Measurements from ENCODE around the gene HOXC12. TPM values are rescaled to one million over a fixed set of nuclear protein-coding genes. Genes with fewer than 3 reads are reported as not detected.

Gene HOXC12
- total RNA-seq, 1 donor from 2014 or later, result 0.22 TPM

DNA sequence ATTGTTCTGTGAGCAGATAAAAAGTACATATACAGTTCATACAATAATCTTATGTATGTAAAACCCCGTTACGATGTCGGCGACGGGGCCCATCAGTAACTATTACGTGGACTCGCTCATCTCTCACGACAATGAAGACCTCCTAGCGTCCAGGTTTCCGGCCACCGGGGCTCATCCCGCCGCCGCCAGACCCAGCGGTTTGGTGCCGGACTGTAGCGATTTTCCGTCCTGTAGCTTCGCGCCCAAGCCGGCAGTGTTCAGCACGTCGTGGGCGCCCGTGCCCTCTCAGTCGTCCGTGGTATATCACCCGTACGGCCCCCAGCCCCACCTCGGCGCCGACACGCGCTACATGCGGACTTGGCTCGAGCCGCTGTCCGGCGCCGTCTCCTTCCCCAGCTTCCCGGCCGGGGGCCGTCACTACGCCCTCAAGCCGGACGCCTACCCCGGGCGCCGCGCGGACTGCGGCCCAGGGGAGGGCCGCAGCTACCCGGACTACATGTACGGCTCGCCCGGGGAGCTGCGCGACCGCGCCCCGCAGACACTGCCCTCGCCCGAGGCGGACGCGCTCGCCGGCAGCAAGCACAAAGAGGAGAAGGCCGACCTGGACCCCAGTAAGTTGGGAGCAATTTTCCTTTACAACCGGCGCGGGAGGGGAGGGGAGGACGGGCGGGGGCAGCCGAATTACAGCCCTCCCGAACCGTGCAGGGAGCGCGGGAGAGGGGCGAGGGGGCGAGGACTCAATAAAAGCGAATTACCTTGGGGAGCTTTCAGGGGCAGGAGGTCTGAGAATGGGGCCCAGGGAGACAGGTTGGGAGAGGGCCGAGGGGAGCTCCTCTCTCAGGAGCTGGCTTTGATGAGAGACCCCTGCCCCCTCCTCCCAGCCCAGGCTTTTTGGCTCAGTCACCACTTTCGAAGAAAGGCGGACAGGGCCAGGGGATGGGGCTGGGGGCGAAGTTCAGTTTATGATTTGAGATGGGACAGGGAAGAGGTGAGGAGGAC is 45.7 kb downstream of the HOXC12 start, which contains the start of gene HOXC9:
TSS of gene HOXC9 (plus strand) at position 46 of the 999 bp plus-strand sequence. CDS start at position 74, 28 bp downstream.
- no peak for DNase-seq (ENCODE audit: low spot score)
- peak; percentile 24 for ATAC-seq
- intact Hi-C loops (cut with DNase I), result no loop called here

DNA sequence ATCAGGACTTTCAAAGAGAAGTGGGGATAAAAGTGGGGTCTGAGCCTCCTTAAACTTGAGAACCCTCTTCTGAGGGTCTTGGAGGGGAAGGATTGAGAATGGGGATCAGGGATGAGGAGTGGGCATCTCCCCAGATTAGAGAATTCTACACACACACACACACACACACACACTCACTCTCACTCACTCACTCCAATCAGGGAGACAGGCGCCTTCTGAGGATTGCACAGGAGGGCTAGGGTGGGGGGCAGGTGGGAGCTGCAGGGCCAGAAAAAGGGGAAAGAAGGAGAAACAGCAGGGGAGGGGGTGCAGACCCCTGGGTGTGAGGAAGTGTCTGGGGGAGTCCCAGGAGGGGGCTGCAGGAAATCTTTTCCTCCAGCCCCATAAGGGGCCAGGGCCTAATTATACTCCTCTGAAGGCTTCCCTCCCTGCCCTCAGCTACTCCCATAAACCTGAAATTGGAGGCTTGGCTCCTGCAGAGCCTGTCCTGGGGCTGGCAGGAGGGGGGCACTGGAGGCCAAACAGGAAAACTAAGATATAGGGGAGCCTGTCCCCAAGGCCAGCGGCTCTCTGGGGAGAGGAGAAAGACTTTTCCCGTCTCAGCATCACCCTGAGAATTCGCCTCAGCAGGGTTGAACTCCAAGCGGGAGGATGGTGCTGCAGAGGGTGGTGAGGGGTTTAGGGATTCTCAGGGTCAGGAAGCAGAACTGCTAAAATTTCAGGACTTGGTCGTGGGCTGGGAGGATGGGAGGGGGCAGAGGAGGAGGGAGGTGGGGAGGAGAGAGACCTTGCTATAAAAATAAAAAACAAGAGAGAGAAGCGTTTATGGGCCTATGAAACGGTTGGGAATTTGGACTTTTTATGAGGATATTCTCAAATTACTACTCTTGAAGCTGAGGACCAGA is 46.8 kb downstream of the HOXC12 start:
- no peak for ATAC-seq
- DNase-seq (ENCODE audit: low spot score), result no peak
- intact Hi-C loops (cut with DNase I), result no loop called here

DNA sequence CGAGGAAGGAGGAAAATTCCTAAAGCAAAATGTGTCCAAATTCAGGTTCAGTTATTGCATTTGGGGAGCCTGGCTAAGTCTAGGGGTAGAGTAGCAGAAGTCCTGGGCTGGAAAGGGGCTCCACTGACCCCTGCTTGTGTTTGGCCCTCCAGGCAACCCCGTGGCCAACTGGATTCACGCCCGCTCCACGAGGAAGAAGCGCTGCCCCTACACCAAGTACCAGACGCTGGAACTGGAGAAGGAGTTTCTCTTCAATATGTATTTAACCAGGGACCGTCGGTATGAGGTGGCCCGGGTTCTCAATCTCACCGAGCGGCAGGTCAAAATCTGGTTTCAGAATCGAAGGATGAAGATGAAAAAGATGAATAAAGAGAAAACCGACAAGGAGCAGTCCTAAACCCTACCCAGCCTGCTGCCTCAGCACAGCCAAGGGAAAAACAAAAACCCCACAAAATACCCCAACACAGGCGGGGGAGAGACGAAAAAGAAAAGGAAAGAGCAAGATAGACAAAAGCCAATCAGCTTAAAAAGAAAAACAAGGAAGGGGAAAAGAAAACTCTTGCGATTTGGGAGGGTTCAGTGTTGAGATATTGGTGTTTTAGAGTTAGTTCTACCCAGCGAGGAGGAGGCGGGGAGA is 47.7 kb downstream of the HOXC12 start:
- intact Hi-C loops (cut with DNase I), result no loop called here
- no peak for ATAC-seq
- no peak for DNase-seq (ENCODE audit: low spot score)

DNA sequence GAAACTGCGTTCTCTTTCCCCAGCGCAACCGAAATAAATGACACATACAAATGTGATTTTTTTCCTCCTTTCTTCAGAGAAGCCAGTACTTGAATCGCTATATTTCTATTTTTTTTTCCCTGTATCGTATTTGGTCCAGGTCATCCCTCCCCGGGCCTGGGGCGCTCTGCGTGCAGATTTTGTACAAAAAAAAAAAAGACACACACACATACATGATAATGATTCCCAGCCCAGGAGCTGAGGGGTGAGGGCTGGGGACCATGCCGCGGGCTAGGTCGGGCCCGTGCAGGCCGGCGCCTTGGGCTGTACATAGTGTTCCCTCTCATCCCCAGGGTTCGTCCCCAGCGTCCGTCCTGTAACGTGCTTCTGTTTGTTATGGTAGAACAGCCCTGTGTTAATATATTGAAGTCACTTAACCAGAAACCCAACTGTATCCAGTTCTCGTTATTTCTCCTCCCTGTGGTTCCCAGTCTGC is 48.2 kb downstream of the HOXC12 start:
- ATAC-seq (no peak), DNase-seq (ENCODE audit: low spot score) (no peak)
- intact Hi-C loops (cut with DNase I), result no loop called here

DNA sequence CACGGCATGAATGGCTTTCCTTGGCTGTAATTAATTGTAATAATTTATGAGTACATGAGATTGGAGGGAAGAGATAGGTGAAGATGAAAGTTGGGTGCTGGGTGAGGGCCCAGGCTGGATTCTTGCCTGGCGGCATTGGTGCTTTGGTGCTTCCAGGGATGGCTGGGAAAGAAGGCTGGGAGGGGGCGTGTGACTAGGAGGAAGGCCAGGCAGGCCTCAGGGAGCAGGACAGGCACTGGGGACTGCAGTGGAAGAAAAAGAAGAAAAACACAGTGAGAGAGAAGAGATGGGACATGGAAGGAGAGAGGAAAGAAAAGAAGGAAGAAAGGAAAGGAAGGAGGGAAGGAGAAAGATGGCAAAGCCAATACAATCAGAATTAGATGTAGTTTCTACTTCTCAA is 48.9 kb downstream of the HOXC12 start:
- ATAC-seq (no peak), DNase-seq (ENCODE audit: low spot score) (no peak)
- intact Hi-C loops (cut with DNase I), result no loop called here

DNA sequence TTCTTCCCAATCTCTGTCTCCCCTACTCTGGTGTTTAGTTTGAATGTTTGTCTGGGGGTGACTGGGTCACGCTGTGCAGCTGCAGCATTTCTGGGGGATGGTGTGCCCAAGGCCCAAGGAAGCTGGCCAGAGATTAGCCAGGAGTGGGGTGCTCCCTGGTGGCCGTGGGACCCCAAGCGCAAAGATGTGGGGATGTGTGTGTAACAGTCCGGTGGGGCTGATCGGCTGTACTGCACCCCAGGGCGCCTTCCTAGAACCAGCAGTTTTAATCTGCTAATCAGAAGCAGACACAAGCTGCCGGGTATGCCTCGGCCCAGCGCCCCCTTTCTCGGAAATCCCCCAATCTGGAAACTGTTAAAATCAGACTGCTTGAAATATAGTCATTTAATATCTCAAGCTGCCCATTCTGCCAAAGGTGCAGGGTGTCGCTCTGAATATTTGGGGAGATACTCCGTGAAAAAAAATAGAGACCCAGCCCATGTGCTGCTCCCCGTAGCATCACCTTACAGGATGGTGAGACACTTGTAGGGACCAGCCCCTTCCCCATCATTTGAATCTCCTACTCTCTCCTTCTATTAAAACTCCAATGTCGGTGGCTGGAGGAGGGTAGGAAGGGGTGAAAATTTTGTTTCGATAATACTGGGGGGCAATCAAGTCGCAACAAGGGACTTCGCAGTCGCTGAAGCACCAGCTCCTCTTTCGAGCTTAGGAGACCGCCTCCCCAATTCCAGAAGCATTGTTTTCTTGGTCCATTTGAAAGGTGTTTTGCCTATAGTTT is 49.5 kb downstream of the HOXC12 start:
- intact Hi-C loops (cut with DNase I), result no loop called here
- no peak for ATAC-seq
- no peak for DNase-seq (ENCODE audit: low spot score)

DNA sequence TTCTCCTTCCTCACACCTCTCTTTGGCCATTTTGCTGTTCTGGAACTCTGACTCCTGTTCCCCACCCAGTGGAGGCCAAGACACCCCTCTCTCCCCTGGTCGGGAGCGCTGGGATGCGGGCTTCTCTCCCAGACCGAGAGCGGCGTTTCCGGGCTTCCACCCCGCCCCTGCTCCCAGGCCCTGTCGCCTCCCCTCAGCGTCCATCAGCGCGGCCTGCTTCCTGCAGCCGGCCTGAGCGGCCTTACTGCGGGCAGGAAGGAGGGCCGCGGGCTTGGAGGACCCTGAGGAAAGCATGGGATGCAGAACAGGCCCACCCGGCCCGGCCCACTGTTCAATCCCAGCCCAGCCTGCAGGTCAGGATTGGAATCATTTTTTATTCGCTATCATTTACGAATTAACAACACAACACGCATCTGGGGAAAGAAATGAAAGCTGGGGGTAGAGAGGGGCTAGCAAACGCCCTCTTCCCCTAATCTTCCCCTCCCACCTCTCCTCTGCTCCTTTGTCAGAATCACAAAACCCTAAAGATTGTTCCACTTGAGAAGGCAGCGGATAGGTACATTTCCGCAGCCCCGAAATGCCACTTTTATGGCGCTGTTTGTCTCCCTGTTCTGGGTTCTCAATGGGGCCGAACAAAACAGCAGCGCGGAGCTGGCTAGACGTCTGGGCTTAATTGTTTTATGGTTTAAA is 50.3 kb downstream of the HOXC12 start:
- ATAC-seq (peak; percentile 68), DNase-seq (ENCODE audit: low spot score) (no peak)
- intact Hi-C loops (cut with DNase I), result loop anchor here (5.0 kb wide), 1 partner anchor 197 kb away; no protein-coding TSS in a partner anchor

DNA sequence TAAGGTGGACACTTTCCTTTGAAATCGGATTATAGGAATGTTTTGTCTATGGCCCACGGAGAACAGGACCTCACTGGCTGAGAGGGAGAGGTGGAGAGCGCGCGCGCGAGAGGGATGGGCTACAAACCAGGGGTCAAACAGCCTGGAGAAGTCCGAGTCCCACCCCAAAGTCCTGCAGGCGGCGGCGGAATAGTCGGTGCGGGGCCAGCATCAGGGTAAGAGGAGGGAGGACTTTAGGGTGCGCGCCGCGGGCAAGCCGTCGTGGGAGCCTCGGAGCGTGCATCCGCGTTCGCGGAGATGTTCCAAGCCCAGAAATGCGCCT is 50.8 kb downstream of the HOXC12 start:
- peak; percentile 37 for ATAC-seq
- intact Hi-C loops (cut with DNase I), result loop anchor here (5.0 kb wide), 1 partner anchor 197 kb away; no protein-coding TSS in a partner anchor

DNA sequence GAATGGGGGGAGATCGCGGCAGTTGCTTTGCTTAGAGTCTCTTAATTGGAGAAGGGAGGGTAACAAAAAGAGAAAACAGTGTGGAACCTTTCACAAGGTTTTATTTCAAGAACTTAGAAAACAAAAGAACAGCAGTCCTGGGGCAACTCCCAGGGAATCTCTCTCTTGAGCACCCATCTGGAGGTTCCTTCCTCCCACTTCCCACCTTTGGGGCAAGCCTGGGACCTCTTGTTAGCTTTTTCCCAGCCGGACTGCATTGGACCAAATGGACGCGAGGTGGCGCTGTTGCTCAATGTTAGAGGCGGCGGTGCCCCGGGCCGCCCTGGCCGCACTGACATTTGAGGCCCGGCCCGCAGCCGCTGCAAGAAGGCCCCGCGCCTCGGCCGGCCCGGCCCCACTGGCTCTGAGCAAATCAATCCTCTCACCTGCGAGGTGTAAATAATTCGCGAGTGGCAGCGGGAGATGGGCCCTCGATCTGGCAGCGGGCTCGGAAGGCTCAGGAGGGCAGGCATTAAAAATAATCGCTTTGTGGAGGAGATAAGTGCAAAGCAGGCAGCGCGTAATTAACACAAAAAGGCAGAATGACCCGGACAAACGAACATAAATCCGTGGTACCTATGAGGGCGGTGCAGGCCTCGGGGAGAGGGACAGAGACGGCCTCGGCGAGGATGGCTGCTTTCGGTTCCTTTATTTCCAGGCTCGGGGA is 51.3 kb downstream of the HOXC12 start:
- ATAC-seq (peak; percentile 82), DNase-seq (ENCODE audit: low spot score) (peak; percentile 96)
- intact Hi-C loops (cut with DNase I), result loop anchor here (5.0 kb wide), 1 partner anchor 196 kb away; no protein-coding TSS in a partner anchor

More for the DNA sequence above, 50.8 kb downstream of the HOXC12 start:
- no peak for DNase-seq (ENCODE audit: low spot score)

DNA sequence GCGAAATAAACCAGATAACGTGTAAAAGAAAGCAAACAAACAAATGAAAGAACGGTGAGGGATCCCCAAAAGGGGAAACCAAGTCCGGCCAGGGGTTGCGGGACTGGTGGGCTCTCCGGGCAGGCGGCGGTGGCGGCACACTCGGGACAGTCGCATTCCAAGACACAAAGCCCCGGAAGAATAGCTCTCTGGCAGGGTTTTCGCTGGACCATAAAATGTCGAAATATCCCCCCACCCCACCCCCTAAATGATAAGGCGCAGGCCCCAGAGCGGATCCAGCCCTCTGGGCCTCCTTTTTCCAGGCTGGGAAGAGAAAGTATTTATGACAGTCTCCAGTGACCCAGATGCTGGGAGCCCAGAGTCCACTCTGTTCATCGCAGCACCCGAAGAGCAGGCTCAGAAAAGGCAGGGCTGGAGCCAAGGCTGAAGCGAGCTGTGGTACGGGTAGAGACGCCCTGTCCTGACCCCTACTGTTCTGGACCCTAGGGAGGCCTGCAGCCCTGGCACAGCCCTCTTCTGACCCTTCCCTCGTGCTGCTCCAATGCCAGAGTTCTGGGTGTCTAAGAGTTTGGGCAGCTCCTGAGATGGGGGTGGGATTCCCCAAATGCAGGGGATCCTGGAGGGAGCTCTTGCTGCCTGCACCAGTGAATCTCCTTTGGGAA is 52.0 kb downstream of the HOXC12 start:
- ATAC-seq (peak; percentile 7), DNase-seq (ENCODE audit: low spot score) (no peak)
- intact Hi-C loops (cut with DNase I), result loop anchor here (5.0 kb wide), 1 partner anchor 196 kb away; no protein-coding TSS in a partner anchor

DNA sequence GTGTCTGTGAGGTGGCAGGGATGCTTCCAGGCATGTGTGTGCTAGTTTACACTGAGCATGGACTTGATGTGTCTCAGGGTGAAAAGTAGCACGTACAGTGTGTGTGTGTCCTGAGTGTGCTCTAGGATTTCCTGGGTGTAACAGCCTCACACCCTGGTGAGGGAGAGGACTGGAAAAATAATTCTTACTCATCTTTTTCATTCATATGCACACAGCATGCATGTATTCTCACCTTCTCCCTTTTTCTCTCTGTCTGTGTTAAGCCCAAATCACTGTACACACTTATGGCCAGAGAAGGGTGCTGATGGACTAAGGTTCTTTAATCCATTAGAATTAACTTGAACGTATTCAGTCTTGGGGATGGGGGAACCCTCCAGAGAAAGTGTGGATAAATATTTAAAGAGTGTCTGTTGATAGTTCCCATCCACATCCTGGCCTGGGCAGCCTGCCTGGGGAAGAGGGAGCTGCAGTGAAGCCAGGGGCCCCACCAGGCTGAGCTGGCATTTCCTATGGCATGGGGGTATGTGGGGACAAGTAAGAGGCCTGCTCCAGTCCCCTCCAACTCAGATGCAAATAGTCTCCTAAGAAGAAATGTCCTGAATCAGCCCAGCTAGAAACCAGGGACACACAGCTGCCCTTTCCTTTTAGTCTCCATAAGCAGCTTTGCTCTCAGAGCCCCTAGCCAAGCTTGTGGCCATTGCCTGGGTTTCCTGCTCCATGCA is 53.0 kb downstream of the HOXC12 start:
- ATAC-seq, result no peak
- intact Hi-C loops (cut with DNase I), result loop anchor here (5.0 kb wide), 1 partner anchor 195 kb away; no protein-coding TSS in a partner anchor
- no peak for DNase-seq (ENCODE audit: low spot score)

DNA sequence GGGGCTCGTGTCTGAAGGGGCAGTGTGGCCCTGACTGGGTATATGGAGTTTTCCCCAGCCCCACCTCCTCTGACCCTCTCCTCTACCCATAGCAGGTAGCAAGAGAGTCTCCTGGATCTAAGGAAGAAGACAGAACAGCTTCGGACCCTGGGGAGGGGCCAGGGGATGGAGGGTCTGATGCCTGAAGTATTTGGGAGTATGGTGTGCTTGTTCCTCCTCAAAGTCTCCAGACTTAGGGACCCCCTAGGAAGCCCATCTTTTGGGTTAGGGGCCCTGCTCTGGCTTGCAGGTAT is 53.5 kb downstream of the HOXC12 start:
- no peak for ATAC-seq
- intact Hi-C loops (cut with DNase I), result loop anchor here (5.0 kb wide), 1 partner anchor 194 kb away; no protein-coding TSS in a partner anchor
- no peak for DNase-seq (ENCODE audit: low spot score)

All from sciatic nerve (tissue), 2 donors.